Measurements from ENCODE around the gene CRYBA4.

The CRYBA4 gene

GRCh38 chr22:26587991-26588613 lies 33.7 kb upstream of the CRYBA4 start:
- H3K27ac ChIP-seq, result no peak overlapping the region
- TF ChIP-seq ZFX (IDR thresholded peaks at IDR 0.05; ENCODE audit: borderline replicate concordance), result no peak
- TF ChIP-seq CTCF (IDR thresholded peaks at IDR 0.05), result no peak

- H3K27ac ChIP-seq, result no peak overlapping the region
- no peak for TF ChIP-seq ZFX (IDR thresholded peaks at IDR 0.05; ENCODE audit: borderline replicate concordance)
These were observed 32.9 kb upstream of the CRYBA4 start for GRCh38 chr22:26588729-26589366.

GRCh38 chr22:26589367-26589844 lies 32.4 kb upstream of the CRYBA4 start:
- H3K27ac ChIP-seq, result no peak overlapping the region
- TF ChIP-seq CTCF (IDR thresholded peaks at IDR 0.05) (no peak), ZFX (IDR thresholded peaks at IDR 0.05; ENCODE audit: borderline replicate concordance) (no peak)

- no peak within 1 kb of the TSS for H3K27ac ChIP-seq
- TF ChIP-seq CTCF (IDR thresholded peaks at IDR 0.05) (no peak), ZFX (IDR thresholded peaks at IDR 0.05; ENCODE audit: borderline replicate concordance) (no peak)
These were observed 31.7 kb upstream of the CRYBA4 start, which contains the start of gene TPST2 for GRCh38 chr22:26589845-26590736. Gene TPST2 (minus strand): TSS chr22:26590132. CDS start chr22:26541630, 48,502 bp downstream.

GRCh38 chr22:26592421-26592891 lies 29.3 kb upstream of the CRYBA4 start:
- TF ChIP-seq CTCF (IDR thresholded peaks at IDR 0.05), result no peak
- TF ChIP-seq ZFX (IDR thresholded peaks at IDR 0.05; ENCODE audit: borderline replicate concordance), result no peak
- no peak overlapping the region for H3K27ac ChIP-seq

- H3K27ac ChIP-seq, result no peak overlapping the region
- TF ChIP-seq ZFX (IDR thresholded peaks at IDR 0.05; ENCODE audit: borderline replicate concordance) (no peak), CTCF (IDR thresholded peaks at IDR 0.05) (no peak)
These were observed 28.0 kb upstream of the CRYBA4 start for GRCh38 chr22:26593763-26594162.

- TF ChIP-seq CTCF (IDR thresholded peaks at IDR 0.05), result no peak
- no peak for TF ChIP-seq ZFX (IDR thresholded peaks at IDR 0.05; ENCODE audit: borderline replicate concordance)
- H3K27ac ChIP-seq, result no peak overlapping the region
These were observed 24.7 kb upstream of the CRYBA4 start for GRCh38 chr22:26597026-26597425.
